GM19193 (cell line): ENCODE data around the gene STK39.

Experiments used
- POLR2A ChIP-seq: IDR thresholded peaks from 4 replicates; pipeline ENCODE4 v1.6.1; 2011; ENCODE audit not compliant: insufficient read depth, insufficient read length; ENCODE audit errors: extremely low read depth

The STK39 gene

GRCh38 chr2:168201584-168202116, 45.7 kb downstream of the STK39 start:
- TF ChIP-seq POLR2A = no peak

GRCh38 chr2:168200930-168201583, 46.3 kb downstream of the STK39 start:
- no peak for TF ChIP-seq POLR2A

- TF ChIP-seq POLR2A = no peak
These were observed 48.8 kb downstream of the STK39 start for GRCh38 chr2:168198476-168199207.

- TF ChIP-seq POLR2A = no peak
These were observed 50.6 kb downstream of the STK39 start for GRCh38 chr2:168196764-168197180.

GRCh38 chr2:168194784-168195522, 52.4 kb downstream of the STK39 start:
- TF ChIP-seq POLR2A = no peak

- TF ChIP-seq POLR2A = no peak
These were observed 54.4 kb downstream of the STK39 start for GRCh38 chr2:168192839-168193616.

- no peak for TF ChIP-seq POLR2A
These were observed 55.2 kb downstream of the STK39 start for GRCh38 chr2:168191955-168192785.

GRCh38 chr2:168190590-168191336, 56.6 kb downstream of the STK39 start:
- TF ChIP-seq POLR2A = no peak

- no peak for TF ChIP-seq POLR2A
These were observed 57.4 kb downstream of the STK39 start for GRCh38 chr2:168189835-168190569.

- TF ChIP-seq POLR2A = no peak
These were observed 59.4 kb downstream of the STK39 start for GRCh38 chr2:168188002-168188401.

- TF ChIP-seq POLR2A = no peak
These were observed 60.9 kb downstream of the STK39 start for GRCh38 chr2:168186452-168186851.

- no peak for TF ChIP-seq POLR2A
These were observed 61.7 kb downstream of the STK39 start for GRCh38 chr2:168185583-168186274.

- no peak for TF ChIP-seq POLR2A
These were observed 62.5 kb downstream of the STK39 start for GRCh38 chr2:168184681-168185513.
